ENCODE data around the gene SREBF1. TPM values are rescaled to one million over a fixed set of nuclear protein-coding genes. Genes with fewer than 3 reads are reported as not detected.

The SREBF1 gene
- total RNA-seq, 1 experiment from 2014 or later = 167 TPM

- H4K20me1 ChIP-seq (ENCODE audit: low read length) = peaks cover 12% of the 10 kb centered on the region
- intact Hi-C loops (cut with micrococcal nuclease) = no loop called here
- DNase-seq (peak; percentile 100), ATAC-seq (peak; percentile 46)
- peak overlapping the region; percentile 94 for H3K4me2 ChIP-seq (ENCODE audit: low read length)
- H3K27ac ChIP-seq (ENCODE audit: low read length) = peak overlapping the region; percentile 97
- CTCF ChIA-PET = no interaction called here
- peak overlapping the region; percentile 86 for H3K4me3 ChIP-seq (ENCODE audit: low read length)
- H3F3A ChIP-seq (ENCODE audit: low read length, unreplicated experiment) = peaks cover 6% of the 10 kb centered on the region
- BruUV-seq (replicated peaks) = no TSS peak
- H3K36me3 ChIP-seq (ENCODE audit: low read depth, low read length) = peaks cover 10% of the 10 kb centered on the region; the same call in 1 of the 2 replicates
- 0 out of 2 replicates have a peak overlapping the region, but pooled peaks have one; percentile 40 for H2AFZ ChIP-seq (ENCODE audit: low read length)
- peak overlapping the region; percentile 100 for H3K9ac ChIP-seq (ENCODE audit: low read length)
- POLR2A ChIA-PET (ENCODE audit: unreplicated experiment) = interaction anchor here (0.6 to 0.9 kb wide), 5 partner anchors 25 to 871 kb away, joined by 3 to 6 read pairs (median 5); no protein-coding TSS in a partner anchor
- no peaks in the 10 kb centered on the region for H3K27me3 ChIP-seq (ENCODE audit: low read length)
- H3K4me1 ChIP-seq (ENCODE audit: insufficient read depth, low read length) = peaks cover 64% of the 10 kb centered on the region
- H3K9me3 ChIP-seq (ENCODE audit: low read length) = no peaks in the 10 kb centered on the region
- TF ChIP-seq EZH2phosphoT487 (IDR thresholded peaks at IDR 0.05; ENCODE audit: borderline replicate concordance, low read length) = no peak
- TF ChIP-seq CTCF (conservative IDR thresholded peaks at IDR 0.05; ENCODE audit: low read depth, low read length) = no peak
- TF ChIP-seq EZH2 (IDR thresholded peaks at IDR 0.05; ENCODE audit: low read length, unreplicated experiment) = no peak
- H3K79me2 ChIP-seq (ENCODE audit: low read length) = peaks cover 68% of the 10 kb centered on the region
- H3K9me2 ChIP-seq (replicated peaks; ENCODE audit: low read length) = no peaks in the 10 kb centered on the region
Measured at GRCh38 chr17:17836250-17836817, 452 bp downstream of the SREBF1 start.

GRCh38 chr17:17835415-17836249, 1.2 kb downstream of the SREBF1 start:
- H3K9me2 ChIP-seq (replicated peaks; ENCODE audit: low read length) = no peaks in the 10 kb centered on the region
- BruUV-seq (replicated peaks) = TSS peak; percentile 39
- peaks cover 6% of the 10 kb centered on the region for H3F3A ChIP-seq (ENCODE audit: low read length, unreplicated experiment)
- H3K9ac ChIP-seq (ENCODE audit: low read length) = peak overlapping the region; percentile 100
- peak overlapping the region; percentile 97 for H3K27ac ChIP-seq (ENCODE audit: low read length)
- ATAC-seq = no peak
- CTCF ChIA-PET = no interaction called here
- TF ChIP-seq EZH2 (IDR thresholded peaks at IDR 0.05; ENCODE audit: low read length, unreplicated experiment) (no peak), CTCF (conservative IDR thresholded peaks at IDR 0.05; ENCODE audit: low read depth, low read length) (no peak), EZH2phosphoT487 (IDR thresholded peaks at IDR 0.05; ENCODE audit: borderline replicate concordance, low read length) (no peak)
- H3K27me3 ChIP-seq (ENCODE audit: low read length) = no peaks in the 10 kb centered on the region
- peaks cover 75% of the 10 kb centered on the region for H3K79me2 ChIP-seq (ENCODE audit: low read length)
- 0 out of 2 replicates have a peak overlapping the region, but pooled peaks have one; percentile 40 for H2AFZ ChIP-seq (ENCODE audit: low read length)
- H3K36me3 ChIP-seq (ENCODE audit: low read depth, low read length) = peaks cover 10% of the 10 kb centered on the region; the same call in 1 of the 2 replicates
- no peak for DNase-seq
- POLR2A ChIA-PET (ENCODE audit: unreplicated experiment) = interaction anchor here (0.6 to 0.9 kb wide), 5 partner anchors 24 to 870 kb away, joined by 3 to 6 read pairs (median 5); no protein-coding TSS in a partner anchor
- H3K9me3 ChIP-seq (ENCODE audit: low read length) = no peaks in the 10 kb centered on the region
- intact Hi-C loops (cut with micrococcal nuclease) = no loop called here
- H4K20me1 ChIP-seq (ENCODE audit: low read length) = peaks cover 19% of the 10 kb centered on the region
- H3K4me1 ChIP-seq (ENCODE audit: insufficient read depth, low read length) = peaks cover 57% of the 10 kb centered on the region
- peak overlapping the region; percentile 94 for H3K4me2 ChIP-seq (ENCODE audit: low read length)
- peak overlapping the region; percentile 86 for H3K4me3 ChIP-seq (ENCODE audit: low read length)
